PFSK-1 (cell line): ENCODE results near the gene ARMC6.

Experiments
- POLR2AphosphoS5 ChIP-seq: IDR thresholded peaks from 2 replicates; pipeline ENCODE4 v1.6.1; 2012; ENCODE audit warnings: low read depth, mild to moderate bottlenecking, control low read depth, low read length, moderate library complexity
- REST ChIP-seq, 2 experiments: IDR thresholded peaks; 2 replicates each; pipeline versions ENCODE4 v1.6.1 to v1.8.0; 2011 to 2012; ENCODE audit warnings: low read depth in 2 of 2, low read length in 2 of 2, control low read depth in 1 of 2, inconsistent platforms in 1 of 2, mild to moderate bottlenecking in 1 of 2, moderate library complexity in 1 of 2; ENCODE audit not compliant: insufficient read depth in 1 of 2
- TAF1 ChIP-seq: IDR thresholded peaks from 2 replicates; pipeline ENCODE4 v1.6.1; 2012; ENCODE audit warnings: low read length, control low read depth, borderline replicate concordance; ENCODE audit not compliant: insufficient read depth

- TF ChIP-seq REST (IDR thresholded peaks at IDR 0.05; ENCODE audit: insufficient read depth in 1 of 2, low read depth in 2 of 2, low read length in 2 of 2) (no peak), TAF1 (no peak), POLR2AphosphoS5 (no peak)
Measured at GRCh38 chr19:19025861-19026260, 7.5 kb upstream of the ARMC6 start.
